Esophagus muscularis mucosa (tissue), 4 donors: ENCODE data around the gene RADIL.

Experiments used
- EP300 ChIP-seq: sonication (generic); formaldehyde crosslinking; IDR thresholded peaks from one replicate; pipeline ENCODE4 v1.6.1; 2017; ENCODE audit warnings: antibody characterized with exemption
- POLR2A ChIP-seq: fragments of 450-650 bp; IDR thresholded peaks from one replicate; pipeline ENCODE4 v1.6.1; 2017; ENCODE audit warnings: antibody characterized with exemption, moderate library complexity, mild to moderate bottlenecking, low read depth
- POLR2AphosphoS5 ChIP-seq, 2 donors: sonication (generic); formaldehyde crosslinking; IDR thresholded peaks; one replicate each; pipeline ENCODE4 v1.6.1; 2017; ENCODE audit warnings: antibody characterized with exemption in 2 of 2
- TF ChIP-seq, protein P1 (sequence below), 3 experiments: fragments of 200-600 bp in 2 of 3; fragments of 450-650 bp in 1 of 3; sonication (generic) in 2 of 3; IDR thresholded peaks; one replicate each; pipeline ENCODE4 v1.5.1; 2017 to 2019; ENCODE audit warnings: antibody characterized with exemption in 3 of 3, mild to moderate bottlenecking in 2 of 3, moderate library complexity in 1 of 3

DNA sequence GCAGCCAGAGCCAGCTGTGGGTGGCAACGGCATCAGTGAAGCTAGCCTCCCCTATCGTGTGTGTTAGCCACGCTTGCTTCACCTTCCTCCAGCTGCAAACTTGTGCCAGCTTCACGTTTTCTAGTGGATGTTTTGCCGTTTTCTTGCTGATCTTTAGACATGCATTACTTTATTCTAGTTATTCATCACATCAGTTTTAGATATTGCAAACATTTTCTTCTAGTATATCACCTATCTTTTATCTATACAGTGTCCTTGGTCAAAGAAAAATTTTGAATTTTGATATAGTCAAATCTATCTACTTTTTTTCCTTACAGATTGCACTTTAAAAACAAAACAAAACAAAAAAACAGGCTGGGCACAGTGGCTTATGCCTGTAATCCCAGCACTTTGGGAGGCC is 15.0 kb downstream of the RADIL start:
- no peak for TF ChIP-seq POLR2AphosphoS5 (IDR thresholded peaks at IDR 0.05)
- TF ChIP-seq POLR2A, result no peak
- TF ChIP-seq, protein P1, sequence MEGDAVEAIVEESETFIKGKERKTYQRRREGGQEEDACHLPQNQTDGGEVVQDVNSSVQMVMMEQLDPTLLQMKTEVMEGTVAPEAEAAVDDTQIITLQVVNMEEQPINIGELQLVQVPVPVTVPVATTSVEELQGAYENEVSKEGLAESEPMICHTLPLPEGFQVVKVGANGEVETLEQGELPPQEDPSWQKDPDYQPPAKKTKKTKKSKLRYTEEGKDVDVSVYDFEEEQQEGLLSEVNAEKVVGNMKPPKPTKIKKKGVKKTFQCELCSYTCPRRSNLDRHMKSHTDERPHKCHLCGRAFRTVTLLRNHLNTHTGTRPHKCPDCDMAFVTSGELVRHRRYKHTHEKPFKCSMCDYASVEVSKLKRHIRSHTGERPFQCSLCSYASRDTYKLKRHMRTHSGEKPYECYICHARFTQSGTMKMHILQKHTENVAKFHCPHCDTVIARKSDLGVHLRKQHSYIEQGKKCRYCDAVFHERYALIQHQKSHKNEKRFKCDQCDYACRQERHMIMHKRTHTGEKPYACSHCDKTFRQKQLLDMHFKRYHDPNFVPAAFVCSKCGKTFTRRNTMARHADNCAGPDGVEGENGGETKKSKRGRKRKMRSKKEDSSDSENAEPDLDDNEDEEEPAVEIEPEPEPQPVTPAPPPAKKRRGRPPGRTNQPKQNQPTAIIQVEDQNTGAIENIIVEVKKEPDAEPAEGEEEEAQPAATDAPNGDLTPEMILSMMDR (IDR thresholded peaks at IDR 0.05), result no peak
- no peak for TF ChIP-seq EP300
